Erythroblast (primary cell): ENCODE results near the gene CLCF1.

Experiments used
- GATA1 ChIP-seq: IDR thresholded peaks from 2 replicates; pipeline ENCODE4 v1.6.1; 2011; ENCODE audit warnings: low read depth, mild to moderate bottlenecking, control low read depth, low read length, moderate library complexity
- POLR2A ChIP-seq: IDR thresholded peaks from 2 replicates; pipeline ENCODE4 v1.6.1; 2011; ENCODE audit warnings: mild to moderate bottlenecking, low read length

GRCh38 chr11:67417425-67417824 is 44.0 kb upstream of the CLCF1 start:
- TF ChIP-seq POLR2A, result no peak
- TF ChIP-seq GATA1, result no peak
